ENCODE results near the gene NKTR.

Gene NKTR

DNA sequence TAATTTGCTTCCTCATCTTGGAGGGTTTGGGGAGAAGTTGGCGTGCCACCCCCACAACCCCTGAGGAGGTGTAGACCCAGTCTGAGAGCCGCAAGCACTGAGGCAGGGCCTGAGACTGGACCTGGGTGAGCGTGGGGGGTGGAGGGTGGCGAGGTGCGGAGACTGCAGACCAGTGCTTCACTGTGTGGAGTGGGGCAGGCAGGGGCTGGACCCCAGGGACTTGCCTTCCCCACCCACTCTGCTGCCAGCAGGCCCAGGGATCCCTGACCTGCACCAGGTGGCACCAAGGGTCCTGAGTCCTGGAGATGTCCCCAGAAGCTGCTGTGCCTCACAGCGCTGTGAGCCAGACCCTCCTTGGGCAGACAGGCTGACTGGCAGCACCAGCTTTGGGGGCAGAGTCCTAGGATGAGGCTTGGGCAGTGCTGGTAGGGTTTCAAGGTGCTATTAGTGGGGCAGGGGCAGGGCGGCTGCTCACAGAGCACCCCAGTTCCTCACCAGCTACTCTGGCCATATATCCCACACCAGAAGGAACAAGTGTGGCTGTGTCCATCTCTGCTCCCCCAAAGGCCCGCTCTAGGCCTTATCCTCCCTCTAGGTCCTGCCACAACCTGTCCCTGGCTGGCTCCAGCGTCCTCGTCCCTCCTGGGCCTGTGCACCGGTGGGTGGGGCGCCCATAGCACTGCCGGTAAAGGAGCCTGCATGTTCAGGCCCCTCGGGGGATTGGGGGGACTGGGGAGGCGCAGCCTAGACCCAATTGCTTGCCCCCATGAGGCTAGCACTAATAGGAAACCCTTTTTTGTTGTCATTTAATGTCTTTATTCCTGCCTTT is 64.8 kb downstream of the NKTR start:
- Histone ChIP-seq H3K27ac (no peak overlapping the region), H3K9ac (ENCODE audit: insufficient read length) (no peak overlapping the region), H3K9me3 (ENCODE audit: low read depth, low read length) (no peaks in the 10 kb centered on the region), H3K36me3 (ENCODE audit: insufficient read depth, low read length) (no peaks in the 10 kb centered on the region), H3K4me3 (no peak overlapping the region)
- TF ChIP-seq FOXP2 (optimal IDR thresholded peaks at IDR 0.05; ENCODE audit: control extremely low read depth, extremely low read length, insufficient read depth), result no peak
- peak; percentile 5; the same call in 1 of the 2 replicates for TF ChIP-seq POLR2AphosphoS5 (IDR thresholded peaks at IDR 0.05; ENCODE audit: borderline replicate concordance, low read depth, low read length)
- TF ChIP-seq EZH2 (IDR thresholded peaks at IDR 0.05), result no peak
- no peak for DNase-seq (ENCODE audit: low read depth, low spot score)

DNA sequence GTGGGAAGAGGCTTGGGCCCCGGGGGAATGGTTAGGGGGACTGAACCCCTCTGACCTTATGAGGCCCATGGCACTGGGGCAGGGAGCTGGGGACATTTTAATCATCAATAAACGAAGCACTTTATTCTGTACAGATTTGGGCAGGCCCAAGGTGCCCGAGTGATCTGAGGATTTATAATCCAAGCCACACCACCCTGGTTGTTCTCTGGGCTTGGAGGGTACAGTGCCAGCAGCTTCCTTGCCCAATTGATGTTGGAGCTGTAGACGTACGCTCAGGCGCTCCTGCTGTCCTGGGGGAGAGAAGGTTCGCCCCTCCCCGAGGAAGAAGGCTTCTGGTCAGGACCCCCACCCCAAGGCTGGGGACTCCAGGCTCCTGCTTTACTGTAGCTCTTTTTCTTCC is 65.5 kb downstream of the NKTR start:
- no peaks in the 10 kb centered on the region for H3K36me3 ChIP-seq (ENCODE audit: insufficient read depth, low read length)
- no peak overlapping the region for H3K9ac ChIP-seq (ENCODE audit: insufficient read length)
- H3K4me3 ChIP-seq, result no peak overlapping the region
- H3K27ac ChIP-seq, result no peak overlapping the region
- no peaks in the 10 kb centered on the region for H3K9me3 ChIP-seq (ENCODE audit: low read depth, low read length)
- TF ChIP-seq FOXP2 (optimal IDR thresholded peaks at IDR 0.05; ENCODE audit: control extremely low read depth, extremely low read length, insufficient read depth), result no peak
- no peak for TF ChIP-seq POLR2AphosphoS5 (IDR thresholded peaks at IDR 0.05; ENCODE audit: borderline replicate concordance, low read depth, low read length)
- no peak for TF ChIP-seq EZH2 (IDR thresholded peaks at IDR 0.05)
- no peak for DNase-seq (ENCODE audit: low read depth, low spot score)

DNA sequence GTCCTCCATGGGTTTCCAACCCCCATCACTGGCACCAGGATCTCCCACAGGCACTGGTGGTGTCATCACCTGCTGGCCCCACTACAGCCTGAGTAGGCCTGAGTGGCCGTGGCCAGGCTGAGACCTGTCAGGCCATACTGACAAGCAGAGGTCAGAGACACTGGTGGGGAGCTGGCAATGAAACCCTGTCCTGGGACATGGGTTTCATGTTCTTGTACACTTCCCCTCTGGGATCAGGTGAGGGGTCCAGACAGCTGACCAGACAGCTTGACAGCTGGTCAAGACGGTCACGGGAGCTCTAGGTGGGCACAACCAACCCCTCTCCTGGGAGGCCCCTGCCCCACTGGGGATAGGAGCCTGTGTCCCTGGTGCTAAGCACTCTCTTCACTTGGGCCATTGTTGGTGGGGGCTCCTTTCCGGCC is 66.1 kb downstream of the NKTR start:
- TF ChIP-seq POLR2AphosphoS5 (IDR thresholded peaks at IDR 0.05; ENCODE audit: borderline replicate concordance, low read depth, low read length) (no peak), EZH2 (IDR thresholded peaks at IDR 0.05) (no peak), FOXP2 (optimal IDR thresholded peaks at IDR 0.05; ENCODE audit: control extremely low read depth, extremely low read length, insufficient read depth) (no peak)
- Histone ChIP-seq H3K9ac (ENCODE audit: insufficient read length) (no peak overlapping the region), H3K36me3 (ENCODE audit: insufficient read depth, low read length) (no peaks in the 10 kb centered on the region), H3K9me3 (ENCODE audit: low read depth, low read length) (no peaks in the 10 kb centered on the region), H3K27ac (no peak overlapping the region), H3K4me3 (no peak overlapping the region)
- DNase-seq (ENCODE audit: low read depth, low spot score), result no peak

DNA sequence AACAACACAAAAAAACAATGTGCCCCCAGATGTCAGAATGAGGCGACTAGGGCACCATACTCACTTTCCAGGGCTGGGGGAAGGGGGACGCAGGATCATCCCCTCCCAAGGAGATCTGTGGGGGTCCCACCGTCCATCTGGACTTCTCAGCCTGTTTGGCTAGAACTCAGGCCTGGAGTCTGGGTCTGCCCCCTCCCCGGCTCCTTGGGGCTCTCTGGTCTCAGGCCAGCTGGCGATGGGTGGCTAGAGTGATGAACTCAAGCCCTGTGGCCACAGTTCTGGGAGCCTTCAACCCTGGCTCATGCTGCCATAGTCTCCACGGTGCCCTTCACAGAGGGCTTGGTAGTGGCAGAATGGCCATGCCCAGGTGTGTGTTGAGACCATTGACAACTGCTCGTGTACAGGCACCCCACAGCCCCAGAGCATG is 66.6 kb downstream of the NKTR start:
- Histone ChIP-seq H3K27ac (no peak overlapping the region), H3K4me3 (no peak overlapping the region), H3K9ac (ENCODE audit: insufficient read length) (no peak overlapping the region), H3K36me3 (ENCODE audit: insufficient read depth, low read length) (no peaks in the 10 kb centered on the region), H3K9me3 (ENCODE audit: low read depth, low read length) (no peaks in the 10 kb centered on the region)
- DNase-seq (ENCODE audit: low read depth, low spot score), result no peak
- TF ChIP-seq FOXP2 (optimal IDR thresholded peaks at IDR 0.05; ENCODE audit: control extremely low read depth, extremely low read length, insufficient read depth) (no peak), EZH2 (IDR thresholded peaks at IDR 0.05) (no peak), POLR2AphosphoS5 (IDR thresholded peaks at IDR 0.05; ENCODE audit: borderline replicate concordance, low read depth, low read length) (no peak)

DNA sequence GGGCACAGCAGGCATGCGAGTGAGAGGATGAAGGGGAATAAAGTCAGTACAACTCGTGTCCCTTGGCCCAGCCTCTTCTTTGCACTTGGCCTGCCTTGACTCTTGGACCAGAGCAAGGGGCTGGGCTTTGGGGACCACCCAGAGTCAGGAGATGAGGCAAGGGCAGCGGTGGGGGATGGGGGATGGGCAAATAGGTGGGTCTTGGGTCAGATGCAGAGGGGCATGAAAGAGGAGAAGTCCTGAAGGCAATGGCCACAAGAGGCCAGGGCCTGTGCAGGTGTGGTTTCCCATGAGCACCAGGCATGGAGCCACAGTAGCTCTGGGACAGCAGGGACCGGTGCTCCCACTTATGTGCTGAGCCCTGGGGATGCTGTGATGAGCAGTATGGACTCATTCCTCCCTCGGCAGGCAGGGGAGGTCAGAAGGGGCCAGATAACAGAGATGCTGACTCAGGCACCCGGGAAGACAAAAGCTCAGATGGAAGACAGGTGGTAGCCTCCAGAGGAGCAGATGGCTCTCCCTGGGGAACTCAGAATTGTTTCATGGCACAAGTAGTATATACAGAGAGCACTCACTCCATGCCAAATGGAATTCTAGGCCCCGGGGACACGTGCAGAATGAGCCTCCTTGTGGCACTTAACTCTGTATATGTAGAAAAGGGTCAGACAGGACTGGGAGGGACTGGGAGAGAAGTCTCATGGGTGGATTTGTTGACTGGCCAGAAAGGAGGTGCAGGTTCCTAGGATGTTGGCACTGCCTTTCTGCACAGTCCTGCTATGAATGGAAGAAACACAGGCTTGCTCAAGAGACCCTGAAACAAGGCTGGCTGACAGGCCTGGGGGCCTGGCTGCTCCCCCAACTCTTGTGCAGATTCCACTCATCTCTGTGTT is 67.3 kb downstream of the NKTR start:
- Histone ChIP-seq H3K9ac (ENCODE audit: insufficient read length) (no peak overlapping the region), H3K36me3 (ENCODE audit: insufficient read depth, low read length) (no peaks in the 10 kb centered on the region)
- DNase-seq (ENCODE audit: low read depth, low spot score), result no peak

DNA sequence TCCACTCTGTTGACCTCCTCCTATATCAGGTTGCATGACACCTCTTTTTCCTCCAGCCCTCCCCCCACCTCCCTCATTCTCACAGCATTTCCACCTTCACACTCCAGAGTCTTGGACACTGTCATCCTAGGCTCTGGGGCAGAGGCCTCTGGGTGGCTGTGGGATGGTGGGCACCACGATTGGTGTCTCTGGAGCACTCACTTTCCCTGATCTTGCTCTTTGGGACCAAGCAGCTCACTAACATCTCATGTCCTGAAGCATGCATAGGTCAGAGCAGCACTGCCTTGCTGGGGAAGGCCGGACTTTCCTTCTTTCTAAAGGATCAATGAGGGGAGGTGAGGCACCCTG is 67.9 kb downstream of the NKTR start:
- Histone ChIP-seq H3K27ac (no peak overlapping the region), H3K9me3 (ENCODE audit: low read depth, low read length) (no peaks in the 10 kb centered on the region), H3K9ac (ENCODE audit: insufficient read length) (no peak overlapping the region), H3K4me3 (no peak overlapping the region), H3K36me3 (ENCODE audit: insufficient read depth, low read length) (no peaks in the 10 kb centered on the region)
- no peak for TF ChIP-seq EZH2 (IDR thresholded peaks at IDR 0.05)
- no peak for TF ChIP-seq POLR2AphosphoS5 (IDR thresholded peaks at IDR 0.05; ENCODE audit: borderline replicate concordance, low read depth, low read length)
- no peak for TF ChIP-seq FOXP2 (optimal IDR thresholded peaks at IDR 0.05; ENCODE audit: control extremely low read depth, extremely low read length, insufficient read depth)
- no peak for DNase-seq (ENCODE audit: low read depth, low spot score)

More for the DNA sequence above, 67.3 kb downstream of the NKTR start:
- Histone ChIP-seq H3K9me3 (ENCODE audit: low read depth, low read length) (no peaks in the 10 kb centered on the region), H3K4me3 (no peak overlapping the region), H3K27ac (no peak overlapping the region)
- no peak for TF ChIP-seq POLR2AphosphoS5 (IDR thresholded peaks at IDR 0.05; ENCODE audit: borderline replicate concordance, low read depth, low read length)
- TF ChIP-seq EZH2 (IDR thresholded peaks at IDR 0.05), result no peak
- no peak for TF ChIP-seq FOXP2 (optimal IDR thresholded peaks at IDR 0.05; ENCODE audit: control extremely low read depth, extremely low read length, insufficient read depth)

DNA sequence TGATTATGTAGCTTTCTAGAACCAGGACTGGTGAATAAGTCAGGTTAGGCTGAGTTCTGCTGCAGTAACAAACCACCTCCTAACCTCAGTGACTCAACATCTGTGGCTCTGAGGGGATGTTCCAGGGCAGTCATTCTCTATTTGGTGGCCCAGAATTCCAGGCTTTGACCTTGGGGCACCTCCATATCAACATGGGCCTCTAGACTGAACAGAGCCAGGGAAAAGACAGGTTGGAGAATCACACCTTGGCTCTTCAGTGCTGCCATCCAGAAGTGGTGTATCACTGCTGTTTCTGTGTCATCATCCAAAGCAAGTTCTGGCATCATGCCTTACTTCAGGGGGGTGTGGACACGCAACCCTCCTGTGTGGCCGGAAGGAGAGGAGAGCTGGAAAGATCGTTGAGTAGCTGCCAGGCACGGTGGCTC is 68.3 kb downstream of the NKTR start:
- DNase-seq (ENCODE audit: low read depth, low spot score), result no peak
- H3K9ac ChIP-seq (ENCODE audit: insufficient read length), result no peak overlapping the region
- H3K4me3 ChIP-seq, result no peak overlapping the region
- TF ChIP-seq EZH2 (IDR thresholded peaks at IDR 0.05), result no peak
- no peak for TF ChIP-seq FOXP2 (optimal IDR thresholded peaks at IDR 0.05; ENCODE audit: control extremely low read depth, extremely low read length, insufficient read depth)
- no peak for TF ChIP-seq POLR2AphosphoS5 (IDR thresholded peaks at IDR 0.05; ENCODE audit: borderline replicate concordance, low read depth, low read length)
- H3K36me3 ChIP-seq (ENCODE audit: insufficient read depth, low read length), result no peaks in the 10 kb centered on the region
- H3K27ac ChIP-seq, result no peak overlapping the region
- H3K9me3 ChIP-seq (ENCODE audit: low read depth, low read length), result no peaks in the 10 kb centered on the region

DNA sequence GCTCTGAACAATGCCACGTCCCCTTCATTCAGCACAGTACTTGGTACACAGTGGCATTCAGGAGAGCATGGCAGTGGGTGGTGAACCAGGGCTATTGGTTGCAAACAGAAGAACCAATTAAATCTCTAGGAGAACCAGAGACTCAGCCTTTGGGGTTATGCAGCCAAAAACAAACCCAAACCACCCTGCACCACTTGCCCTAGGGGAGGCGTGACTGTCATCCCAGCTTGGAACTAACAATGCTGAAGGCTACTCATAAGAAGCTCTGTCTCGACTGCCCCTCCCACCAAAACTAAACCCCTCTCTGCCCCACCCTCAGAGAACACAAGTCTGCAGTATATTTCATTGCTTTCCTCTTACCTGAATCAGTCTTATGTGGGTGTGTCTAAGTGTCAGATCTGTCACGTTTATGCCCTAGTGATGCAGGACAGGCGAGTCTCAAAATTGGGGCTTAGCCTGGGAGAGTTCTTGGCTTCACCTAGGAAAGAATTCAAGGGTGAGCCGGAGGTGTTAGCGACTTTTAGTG is 69.6 kb downstream of the NKTR start:
- no peaks in the 10 kb centered on the region for H3K9me3 ChIP-seq (ENCODE audit: low read depth, low read length)
- H3K4me3 ChIP-seq, result no peak overlapping the region
- TF ChIP-seq POLR2AphosphoS5 (IDR thresholded peaks at IDR 0.05; ENCODE audit: borderline replicate concordance, low read depth, low read length) (no peak), EZH2 (IDR thresholded peaks at IDR 0.05) (no peak), FOXP2 (optimal IDR thresholded peaks at IDR 0.05; ENCODE audit: control extremely low read depth, extremely low read length, insufficient read depth) (no peak)

More for the DNA sequence above, 69.6 kb downstream of the NKTR start:
- Histone ChIP-seq H3K36me3 (ENCODE audit: insufficient read depth, low read length) (no peaks in the 10 kb centered on the region), H3K27ac (no peak overlapping the region), H3K9ac (ENCODE audit: insufficient read length) (no peak overlapping the region)
- DNase-seq (ENCODE audit: low read depth, low spot score), result no peak
